ENCODE measurements around the gene MIEN1.
"Not testable (repeated sequence)": the region's sequence is repeated elsewhere in the genome, so short reads cannot be mapped to it uniquely, and the experiment has no call there.

MIEN1 gene

GRCh38 chr17:39730095-39730921 is at the start of gene MIEN1:
Gene MIEN1 (minus strand): TSS chr17:39730532. CDS start chr17:39730495, 37 bp downstream.
- peak; percentile 74 for DNase-seq

- DNase-seq: no peak
Observed at GRCh38 chr17:39777534-39778365, 47.4 kb upstream of the MIEN1 start.

GRCh38 chr17:39776252-39776651 is 45.9 kb upstream of the MIEN1 start:
- no peak for DNase-seq

DNA sequence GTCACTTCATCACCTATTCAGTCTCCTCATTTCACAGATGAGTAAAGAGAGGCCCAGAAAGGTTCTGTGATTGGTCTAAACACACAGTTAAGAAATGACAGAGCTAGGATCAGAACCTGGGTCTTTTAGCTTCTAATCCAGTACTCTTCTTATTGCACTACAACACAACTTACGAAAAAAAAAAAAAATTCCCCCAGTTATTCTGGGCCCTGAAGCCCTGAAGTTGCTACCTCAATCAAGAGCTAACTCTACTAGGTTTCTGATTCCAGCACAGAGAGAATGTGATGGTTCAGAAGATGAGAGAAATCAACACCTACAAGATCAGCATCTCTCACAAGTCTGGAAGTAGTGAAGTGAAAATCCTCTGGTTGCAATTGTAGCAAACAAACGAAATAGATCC is 44.7 kb upstream of the MIEN1 start:
- DNase-seq: no peak

DNA sequence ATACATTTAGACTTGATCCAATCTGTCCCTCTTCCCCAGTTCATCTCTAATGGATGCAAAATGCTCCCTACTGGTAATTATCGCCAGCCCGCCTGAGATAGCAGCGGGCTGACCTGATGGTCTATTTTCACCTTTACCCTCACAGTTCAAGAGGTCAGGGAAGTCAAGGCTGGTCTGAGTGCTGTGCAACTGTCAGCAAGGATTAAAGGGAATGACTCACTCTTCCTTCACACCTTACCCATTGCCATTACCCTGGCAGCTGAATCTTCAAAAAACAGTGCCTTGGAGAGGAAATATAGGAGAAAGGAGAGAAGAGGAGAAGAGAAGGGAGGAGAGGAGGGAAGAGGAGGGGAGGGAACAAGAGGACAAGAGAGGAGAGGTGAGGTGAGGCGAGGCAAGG is 43.7 kb upstream of the MIEN1 start:
- no peak for DNase-seq

- no peak for DNase-seq
Observed at GRCh38 chr17:39772987-39773934, 42.9 kb upstream of the MIEN1 start.

- no peak for DNase-seq
Observed at GRCh38 chr17:39772415-39772814, 42.1 kb upstream of the MIEN1 start.

GRCh38 chr17:39769974-39770587 is 39.7 kb upstream of the MIEN1 start:
- DNase-seq: peak; percentile 77

DNA sequence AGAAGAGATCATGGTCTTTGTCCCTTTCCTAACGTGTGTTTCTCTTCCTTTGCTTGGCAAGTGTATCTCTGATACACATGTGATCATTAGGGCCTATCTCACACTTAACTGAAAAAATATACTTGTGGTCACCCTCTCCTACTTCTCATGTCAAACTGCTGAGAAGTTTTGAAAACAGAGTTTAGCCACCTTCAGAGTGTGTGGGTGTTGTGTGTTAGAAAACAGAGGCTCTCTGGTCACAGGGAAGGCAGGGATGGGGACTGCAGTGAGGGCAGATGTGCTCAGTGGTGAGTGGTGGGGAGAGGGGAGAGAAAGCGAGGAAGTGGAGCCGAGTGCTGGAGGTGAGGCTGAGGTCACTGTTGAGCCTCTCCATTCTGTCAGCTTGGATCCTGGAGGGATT is 36.8 kb upstream of the MIEN1 start:
- DNase-seq: no peak

GRCh38 chr17:39765766-39766165 is 35.4 kb upstream of the MIEN1 start:
- no peak for DNase-seq

GRCh38 chr17:39765175-39765574 is 34.8 kb upstream of the MIEN1 start:
- DNase-seq: no peak

- DNase-seq: not testable (repeated sequence)
Observed at GRCh38 chr17:39764171-39764570, 33.8 kb upstream of the MIEN1 start.

DNA sequence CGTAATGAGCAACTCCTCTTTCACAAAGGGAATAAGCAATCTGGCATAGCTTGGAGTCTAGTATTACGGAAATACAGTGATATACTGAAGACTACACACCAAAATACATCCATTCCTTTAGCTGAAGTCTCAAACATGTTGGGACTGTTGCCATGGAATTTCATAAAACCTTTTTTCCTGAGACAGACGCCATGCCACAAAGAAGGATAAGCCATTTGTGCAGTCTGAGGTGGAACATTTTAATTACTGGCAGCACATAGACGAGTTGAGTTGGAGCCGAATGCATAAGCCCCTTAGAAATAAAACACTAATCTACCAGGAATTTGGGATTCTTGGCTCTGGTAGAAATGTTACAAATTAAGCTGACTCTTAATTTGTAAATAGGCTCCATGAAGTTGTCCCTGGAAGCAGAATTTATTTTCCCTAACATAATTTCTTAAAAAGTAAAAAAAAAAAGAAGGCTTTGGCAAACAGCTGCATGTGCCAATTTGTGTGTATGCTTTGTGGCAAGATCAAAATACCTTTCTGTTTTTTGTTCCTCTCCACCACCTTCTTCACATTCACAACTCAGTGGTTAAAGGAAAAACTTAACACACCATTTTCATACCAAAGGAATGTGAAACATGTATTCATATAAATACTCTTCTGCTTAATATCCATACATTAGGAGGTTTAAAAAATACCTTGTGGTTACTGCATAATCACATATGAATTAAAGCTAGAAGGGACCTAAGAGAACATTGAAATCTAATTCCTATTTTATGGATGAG is 32.9 kb upstream of the MIEN1 start:
- DNase-seq: no peak

DNA sequence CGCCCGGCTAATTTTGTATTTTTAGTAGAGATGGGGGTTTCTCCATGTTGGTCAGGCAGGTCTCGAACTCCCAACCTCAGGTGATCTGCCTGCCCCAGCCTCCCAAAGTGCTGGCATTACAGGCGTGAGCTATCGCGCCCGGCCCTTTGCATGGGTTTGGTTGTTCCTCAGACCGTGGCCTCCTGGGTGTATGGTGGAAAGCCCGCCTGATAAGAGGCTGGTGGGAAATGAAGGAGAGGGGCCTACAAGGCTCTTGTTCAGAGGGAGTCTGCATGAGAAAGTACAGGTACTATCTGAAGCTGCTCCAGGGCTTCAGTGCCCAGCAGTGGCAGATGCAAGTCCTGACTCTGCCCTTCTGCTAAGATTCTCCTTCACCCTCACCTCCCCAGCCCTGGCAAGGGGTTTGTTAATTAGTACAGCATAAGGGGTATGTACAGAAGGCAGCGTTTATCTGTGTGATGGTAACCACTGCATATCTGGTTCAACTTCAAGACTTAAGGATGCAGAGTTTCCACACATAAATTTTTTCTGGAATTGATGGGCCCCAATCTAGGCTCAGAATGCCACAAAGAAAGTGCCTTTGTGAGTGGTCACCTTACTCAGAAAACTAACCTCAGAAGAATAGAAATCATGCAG is 31.6 kb upstream of the MIEN1 start:
- no peak for DNase-seq

GRCh38 chr17:39759204-39759603 is 28.9 kb upstream of the MIEN1 start:
- no peak for DNase-seq

GRCh38 chr17:39757931-39758873 is 27.9 kb upstream of the MIEN1 start:
- no peak for DNase-seq

- no peak for DNase-seq
Observed at GRCh38 chr17:39757176-39757662, 26.9 kb upstream of the MIEN1 start.

DNA sequence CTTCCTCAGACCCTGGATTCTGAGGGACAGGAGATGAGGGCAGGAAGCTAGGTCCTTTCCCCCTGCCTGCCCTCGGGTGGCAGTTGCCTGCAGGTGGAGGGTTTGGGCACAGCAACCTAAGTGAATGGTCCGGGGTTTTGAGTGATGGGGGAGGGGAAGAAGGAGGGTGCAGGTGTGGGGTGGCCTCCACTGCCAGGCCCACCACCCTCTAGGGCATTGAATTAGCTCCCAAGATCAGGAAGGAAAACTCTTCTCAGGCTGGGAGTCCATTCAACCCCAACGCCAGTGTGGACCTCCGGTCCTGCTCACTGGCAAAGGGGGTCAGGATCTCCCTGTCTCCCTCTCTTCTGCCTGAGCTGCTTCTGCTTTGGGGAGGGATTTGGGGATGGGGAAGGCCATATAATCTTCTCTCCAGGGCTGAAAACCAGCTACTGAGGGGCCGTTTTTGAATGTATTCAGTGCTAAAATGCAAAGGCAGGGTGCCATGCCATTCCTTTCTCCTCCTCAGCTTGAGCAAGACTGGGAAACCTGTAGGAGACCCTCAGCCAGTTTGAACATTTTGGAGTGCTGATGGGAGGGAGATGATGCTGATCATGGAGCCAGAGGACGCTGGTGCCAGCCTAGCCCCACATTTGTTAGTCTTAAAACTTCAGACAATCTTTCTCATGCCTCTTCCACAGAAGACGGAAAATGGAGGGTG is 26.2 kb upstream of the MIEN1 start:
- DNase-seq: no peak

All from NCI-H2107 (cell line).